Mesenchymal stem cell (in vitro differentiated cells and primary cell): ENCODE results near the gene RTL1. TPM values are rescaled to one million over a fixed set of nuclear protein-coding genes. Genes with fewer than 3 reads are reported as not detected.

Source experiments
- DNase-seq: peaks from one replicate; pipeline ENCODE4 v3.0.0-alpha.2; 2013
- H2AFZ ChIP-seq: one replicate; pipeline ENCODE4 v1.6.1; 2013; ENCODE audit warnings: low read depth, mild to moderate bottlenecking, control low read depth, inconsistent platforms, low read length, moderate library complexity
- H2AK5ac ChIP-seq: 2 replicates; pipeline ENCODE4 v1.6.1; 2013; ENCODE audit warnings: low read length, moderate library complexity, mild to moderate bottlenecking, inconsistent platforms; ENCODE audit not compliant: severe bottlenecking
- H2BK120ac ChIP-seq: one replicate; pipeline ENCODE4 v1.6.1; 2013; ENCODE audit warnings: low read depth, mild to moderate bottlenecking, inconsistent platforms, low read length, moderate library complexity
- H2BK12ac ChIP-seq, 2 experiments: one replicate each; pipeline ENCODE4 v1.6.1; 2013; ENCODE audit warnings: inconsistent platforms in 2 of 2, low read length in 2 of 2, mild to moderate bottlenecking in 2 of 2, moderate library complexity in 2 of 2, control low read depth in 1 of 2
- H2BK15ac ChIP-seq: one replicate; pipeline ENCODE4 v1.6.1; 2013; ENCODE audit warnings: mild to moderate bottlenecking, low read depth, inconsistent platforms; ENCODE audit not compliant: poor library complexity, severe bottlenecking
- H2BK5ac ChIP-seq: 2 replicates; pipeline ENCODE4 v1.6.1; 2013; ENCODE audit warnings: low read depth, mild to moderate bottlenecking, low read length, control low read depth, inconsistent platforms; ENCODE audit not compliant: poor library complexity, severe bottlenecking
- H3K14ac ChIP-seq, 2 experiments: one replicate each; pipeline ENCODE4 v1.6.1; 2013; ENCODE audit warnings: inconsistent platforms in 2 of 2, low read length in 2 of 2, control low read depth in 1 of 2, mild to moderate bottlenecking in 1 of 2, moderate library complexity in 1 of 2
- H3K18ac ChIP-seq, 2 experiments: one replicate each; pipeline ENCODE4 v1.6.1; 2013; ENCODE audit warnings: inconsistent platforms in 2 of 2, low read length in 2 of 2, control low read depth in 1 of 2, low read depth in 1 of 2, mild to moderate bottlenecking in 1 of 2
- H3K23ac ChIP-seq, 2 experiments: one replicate each; pipeline ENCODE4 v1.6.1; 2013; ENCODE audit warnings: inconsistent platforms in 2 of 2, low read length in 2 of 2, mild to moderate bottlenecking in 2 of 2, moderate library complexity in 2 of 2, control low read depth in 1 of 2
- H3K27ac ChIP-seq: 2 replicates; pipeline ENCODE4 v1.5.1; 2013; ENCODE audit warnings: mild to moderate bottlenecking, moderate library complexity, low read length, control low read depth, inconsistent platforms; ENCODE audit not compliant: poor library complexity, severe bottlenecking
- H3K27me3 ChIP-seq, 2 experiments: 2 replicates each; pipeline versions ENCODE4 v1.6.1 to v1.7.0; 2013; ENCODE audit warnings: low read length in 2 of 2, mild to moderate bottlenecking in 2 of 2, moderate library complexity in 2 of 2, control low read depth in 1 of 2, inconsistent platforms in 1 of 2; ENCODE audit not compliant: control insufficient read depth in 1 of 2, insufficient read depth in 1 of 2
- H3K36me3 ChIP-seq, 2 experiments: 2 replicates each; pipeline versions ENCODE4 v1.6.1 to v1.7.0; 2013; ENCODE audit warnings: low read length in 2 of 2, control low read depth in 1 of 2, inconsistent platforms in 1 of 2, low read depth in 1 of 2, mild to moderate bottlenecking in 1 of 2; ENCODE audit not compliant: insufficient read depth in 2 of 2, control insufficient read depth in 1 of 2
- H3K4ac ChIP-seq, 2 experiments: one replicate each; pipeline ENCODE4 v1.6.1; 2013; ENCODE audit warnings: inconsistent platforms in 2 of 2, low read length in 2 of 2, mild to moderate bottlenecking in 2 of 2, moderate library complexity in 2 of 2, control low read depth in 1 of 2, low read depth in 1 of 2
- H3K4me1 ChIP-seq: 2 replicates; pipeline ENCODE4 v1.6.1; 2013; ENCODE audit warnings: low read depth, low read length, control low read depth; ENCODE audit not compliant: control insufficient read depth, insufficient read depth
- H3K4me2 ChIP-seq: 2 replicates; pipeline ENCODE4 v1.6.1; 2013; ENCODE audit warnings: low read length, mild to moderate bottlenecking, inconsistent platforms; ENCODE audit not compliant: poor library complexity, severe bottlenecking
- H3K4me3 ChIP-seq, 2 experiments: 2 replicates each; pipeline versions ENCODE4 v1.5.1 to v1.7.0; 2013; ENCODE audit warnings: low read length in 2 of 2, mild to moderate bottlenecking in 2 of 2, control low read depth in 1 of 2, low read depth in 1 of 2; ENCODE audit not compliant: insufficient read depth in 1 of 2
- H3K79me1 ChIP-seq: replicated peaks from 2 replicates; pipeline ENCODE4 v1.6.1; 2013; ENCODE audit warnings: mild to moderate bottlenecking, control low read depth, low read length, inconsistent platforms; ENCODE audit not compliant: poor library complexity, severe bottlenecking
- H3K9ac ChIP-seq: 2 replicates; pipeline ENCODE4 v1.7.0; 2013; ENCODE audit warnings: mild to moderate bottlenecking, low read length, moderate library complexity
- H3K9me3 ChIP-seq: 2 replicates; pipeline ENCODE4 v1.7.0; 2013; ENCODE audit warnings: mild to moderate bottlenecking, low read length; ENCODE audit not compliant: control insufficient read depth
- H4K8ac ChIP-seq: one replicate; pipeline ENCODE4 v1.6.1; 2013; ENCODE audit warnings: inconsistent platforms, mild to moderate bottlenecking, low read length, moderate library complexity
- H4K91ac ChIP-seq: one replicate; pipeline ENCODE4 v1.6.1; 2013; ENCODE audit warnings: mild to moderate bottlenecking, low read length, inconsistent platforms
- WGBS: methylation state at CpG from one replicate; pipeline ENCODE4 v1.1.7; 2013; ENCODE audit warnings: mixed read lengths; 5-methylcytosine and 5-hydroxymethylcytosine counted together
- polyA plus RNA-seq, 2 experiments: library from polyadenylated mRNA; stranded (reverse); fragments of 200-250 nt; gene quantifications; one replicate each; pipeline ENCODE4 v1.2.3, GENCODE V29; 2013

Gene RTL1
- 0.07 TPM for polyA plus RNA-seq (2013, experiment 1 of 2)
- polyA plus RNA-seq (2013, experiment 2 of 2): 0.04 TPM

DNA sequence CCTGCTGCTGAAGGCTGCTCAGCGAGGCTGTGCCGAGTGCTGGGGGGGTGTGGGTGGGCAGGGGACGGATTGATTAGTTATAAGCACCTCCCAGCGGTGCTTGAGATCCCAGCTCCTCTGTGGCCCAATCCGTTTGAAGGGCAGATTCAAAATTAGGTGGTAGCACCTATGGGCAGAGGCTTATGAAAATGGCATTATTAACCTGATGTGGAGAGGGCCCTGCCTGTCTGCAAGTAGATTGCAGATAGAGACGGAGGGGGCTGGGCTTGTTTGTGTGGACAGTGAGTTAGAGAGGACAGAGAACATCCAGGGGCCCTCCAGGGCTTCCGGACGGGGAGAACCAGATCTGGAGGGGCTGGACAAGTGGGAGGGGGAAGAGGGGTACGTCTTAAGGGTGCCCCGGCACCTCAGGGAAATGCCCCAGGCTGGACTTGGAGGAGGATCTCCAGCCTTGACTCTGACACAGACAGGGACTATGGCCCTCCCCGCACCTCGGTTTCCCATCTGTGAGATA is at the start of gene RTL1:
Gene RTL1 (minus strand): TSS at position 51 of the 514 bp plus-strand sequence. CDS start 18,934 bp downstream, outside the sequence.
- Histone ChIP-seq H3K14ac (no peak within 1 kb of the TSS), H3K23ac (no peak within 1 kb of the TSS), H3K9me3 (no peaks in the 10 kb centered on the region), H3K9ac (no peak within 1 kb of the TSS), H3K36me3 (peaks cover 0 to 78% of the 10 kb centered on the region in 2 experiments), H2AFZ (no peak within 1 kb of the TSS), H4K8ac (no peak within 1 kb of the TSS), H3K4me2 (peak within 1 kb of the TSS; percentile 73), H2BK15ac (no peak within 1 kb of the TSS), H3K4me1 (peaks cover 22% of the 10 kb centered on the region), H2BK12ac (no peak within 1 kb of the TSS), H2AK5ac (no peak within 1 kb of the TSS), H3K4ac (no peak within 1 kb of the TSS), H2BK120ac (no peak within 1 kb of the TSS), H3K4me3 (no peak within 1 kb of the TSS), H3K18ac (no peak within 1 kb of the TSS), H3K27ac (no peak within 1 kb of the TSS), H3K27me3 (peaks cover 47 to 72% of the 10 kb centered on the region in 2 experiments), H2BK5ac (no peak within 1 kb of the TSS), H4K91ac (no peak within 1 kb of the TSS), H3K79me1 (no peaks in the 10 kb centered on the region)
- DNase-seq: no peak
- 68% methylated on average over 11 of the region's 12 CpGs for WGBS

GRCh38 chr14:100950024-100950423 is 46.5 kb upstream of the RTL1 start:
- H3K18ac ChIP-seq: no peak overlapping the region
- no peak overlapping the region for H2AFZ ChIP-seq
- H4K8ac ChIP-seq: no peak overlapping the region
- no peak overlapping the region for H3K14ac ChIP-seq
- no peak overlapping the region for H3K4ac ChIP-seq
- peaks cover 0 to 93% of the 10 kb centered on the region in 2 experiments for H3K36me3 ChIP-seq
- H3K23ac ChIP-seq: no peak overlapping the region
- H3K27me3 ChIP-seq: no peaks in the 10 kb centered on the region
- no peak overlapping the region for H2AK5ac ChIP-seq
- H3K4me2 ChIP-seq: no peak overlapping the region
- H3K9me3 ChIP-seq: no peaks in the 10 kb centered on the region
- no peak overlapping the region for H2BK120ac ChIP-seq
- no peak overlapping the region for H3K9ac ChIP-seq
- H2BK15ac ChIP-seq: no peak overlapping the region
- H2BK5ac ChIP-seq: no peak overlapping the region
- DNase-seq: no peak
- no peak overlapping the region for H3K4me3 ChIP-seq
- no peaks in the 10 kb centered on the region for H3K79me1 ChIP-seq
- H2BK12ac ChIP-seq: no peak overlapping the region
- no CpG with 5 or more reads among the region's 3 CpGs for WGBS
- H3K4me1 ChIP-seq: no peaks in the 10 kb centered on the region
- no peak overlapping the region for H4K91ac ChIP-seq
- H3K27ac ChIP-seq: no peak overlapping the region

DNA sequence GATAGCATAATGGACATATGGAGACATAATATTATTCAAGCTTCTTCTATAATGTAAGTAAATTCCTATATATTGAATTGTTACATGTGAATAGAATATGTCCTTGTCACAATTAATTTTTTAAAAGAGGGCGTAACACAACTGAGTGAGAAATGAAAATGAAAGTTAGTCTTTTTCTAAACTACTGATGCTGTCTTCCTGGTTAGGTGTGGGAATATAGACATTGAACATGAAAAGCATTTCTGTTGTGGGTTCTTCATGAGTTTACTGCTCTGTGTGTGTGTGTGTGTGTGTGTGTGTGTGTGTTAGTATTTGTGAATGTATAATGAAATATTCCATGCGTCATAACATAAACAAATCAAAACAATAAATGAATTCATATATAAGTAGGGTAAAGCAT is 40.5 kb upstream of the RTL1 start:
- H3K9me3 ChIP-seq: no peaks in the 10 kb centered on the region
- H3K14ac ChIP-seq: no peak overlapping the region
- H3K27me3 ChIP-seq: no peaks in the 10 kb centered on the region
- H3K23ac ChIP-seq: no peak overlapping the region
- no peaks in the 10 kb centered on the region for H3K79me1 ChIP-seq
- no peaks in the 10 kb centered on the region for H3K4me1 ChIP-seq
- H3K4ac ChIP-seq: no peak overlapping the region
- H3K27ac ChIP-seq: no peak overlapping the region
- H2AK5ac ChIP-seq: no peak overlapping the region
- H2BK5ac ChIP-seq: no peak overlapping the region
- no peak for DNase-seq
- no peak overlapping the region for H2AFZ ChIP-seq
- H4K8ac ChIP-seq: no peak overlapping the region
- H2BK120ac ChIP-seq: no peak overlapping the region
- peaks cover 0 to 96% of the 10 kb centered on the region in 2 experiments for H3K36me3 ChIP-seq
- H3K9ac ChIP-seq: no peak overlapping the region
- 93% methylated on average over 1 of the region's 2 CpGs for WGBS
- H3K4me2 ChIP-seq: no peak overlapping the region
- no peak overlapping the region for H2BK12ac ChIP-seq
- no peak overlapping the region for H3K18ac ChIP-seq
- no peak overlapping the region for H3K4me3 ChIP-seq
- H4K91ac ChIP-seq: no peak overlapping the region
- H2BK15ac ChIP-seq: no peak overlapping the region

- Histone ChIP-seq H2BK120ac (no peak overlapping the region), H3K23ac (no peak overlapping the region), H2BK5ac (no peak overlapping the region), H3K9ac (no peak overlapping the region), H3K79me1 (no peaks in the 10 kb centered on the region), H2AFZ (no peak overlapping the region), H3K9me3 (peaks cover 6% of the 10 kb centered on the region), H3K27ac (no peak overlapping the region), H3K4me2 (no peak overlapping the region), H3K4me1 (no peaks in the 10 kb centered on the region), H3K36me3 (peaks cover 0 to 85% of the 10 kb centered on the region in 2 experiments), H3K27me3 (no peaks in the 10 kb centered on the region), H3K4me3 (no peak overlapping the region), H4K91ac (no peak overlapping the region), H2BK15ac (no peak overlapping the region), H2AK5ac (no peak overlapping the region), H4K8ac (no peak overlapping the region), H3K18ac (no peak overlapping the region), H3K14ac (no peak overlapping the region), H2BK12ac (no peak overlapping the region), H3K4ac (no peak overlapping the region)
- WGBS: 91% methylated on average over 2 of the region's 2 CpGs
- no peak for DNase-seq
These were observed 26.7 kb upstream of the RTL1 start for GRCh38 chr14:100930270-100930669.
